Small intestine (tissue), 7 donors: Measurements from ENCODE around the gene CNTN1. TPM values are rescaled to one million over a fixed set of nuclear protein-coding genes. Genes with fewer than 3 reads are reported as not detected.

Experiments
- DNase-seq, 2 donors: peaks; one replicate each; pipeline versions ENCODE4 v3.0.0 to v3.0.0-alpha.2; 2013
- FAIRE-seq: peaks from 2 replicates; lab custom pipeline; 2012; peaks lifted over from hg19 to GRCh38; lab: Jason Lieb, UNC
- H3K27ac ChIP-seq, 3 donors: one replicate each; pipeline ENCODE4 v1.5.1; 2013; ENCODE audit warnings: low read length in 2 of 3, mild to moderate bottlenecking in 2 of 3, control low read depth in 1 of 3, inconsistent platforms in 1 of 3, low read depth in 1 of 3, moderate library complexity in 1 of 3
- H3K27me3 ChIP-seq, 3 donors: one replicate each; pipeline ENCODE4 v1.6.1; 2013; ENCODE audit warnings: low read length in 3 of 3, inconsistent platforms in 1 of 3; ENCODE audit not compliant: control insufficient read depth in 3 of 3, insufficient read depth in 3 of 3
- H3K36me3 ChIP-seq, 3 donors: one replicate each; pipeline ENCODE4 v1.6.1; 2013; ENCODE audit warnings: low read length in 3 of 3, inconsistent platforms in 1 of 3, low read depth in 1 of 3, mild to moderate bottlenecking in 1 of 3, moderate library complexity in 1 of 3; ENCODE audit not compliant: control insufficient read depth in 3 of 3, insufficient read depth in 2 of 3
- H3K4me1 ChIP-seq, 3 donors: one replicate each; pipeline ENCODE4 v1.6.1; 2013; ENCODE audit warnings: low read length in 2 of 3, inconsistent platforms in 1 of 3, low read depth in 1 of 3, mild to moderate bottlenecking in 1 of 3, moderate library complexity in 1 of 3; ENCODE audit not compliant: control insufficient read depth in 3 of 3, insufficient read depth in 2 of 3
- H3K4me3 ChIP-seq, 3 donors: one replicate each; pipeline ENCODE4 v1.5.1; 2013; ENCODE audit warnings: low read length in 3 of 3, control low read depth in 1 of 3, inconsistent platforms in 1 of 3, low read depth in 1 of 3, mild to moderate bottlenecking in 1 of 3, moderate library complexity in 1 of 3
- H3K9me3 ChIP-seq, 2 donors: one replicate each; pipeline ENCODE4 v1.6.1; 2013; ENCODE audit warnings: low read depth in 1 of 2, low read length in 1 of 2; ENCODE audit not compliant: control insufficient read depth in 2 of 2, insufficient read depth in 1 of 2
- WGBS, 3 donors: extraction: QIAGEN DNeasy Blood & Tissue Kit; methylation state at CpG; one replicate each; pipeline ENCODE4 v1.1.7; 2013; 5-methylcytosine and 5-hydroxymethylcytosine counted together
- polyA plus RNA-seq, 4 donors: library from polyadenylated mRNA; stranded (reverse) in 3 of 4; unstranded in 1 of 4; fragments of 200-250 nt in 3 of 4; fragments of 120-200 nt in 1 of 4; gene quantifications; one replicate each; pipeline versions ENCODE4 v1.2.1 to v1.2.3, GENCODE V29; 2013
- donor health status: healthy with polysubstance abuse.
- donor health status: control.
- donor health status: control.
- donor health status: Bipolar disorder and iron deficiency.
- donor health status: healthy.

Gene CNTN1
- polyA plus RNA-seq, 4 donors = under 0.01 to 1.6 (median 0.56) TPM

- H3K4me3 ChIP-seq = no peak overlapping the region
- DNase-seq (no peak), FAIRE-seq (no peak)
- 65 to 79% (median 77%) methylated on average over 2 of the region's 2 CpGs for WGBS, 3 donors
- H3K27me3 ChIP-seq = no peaks in the 10 kb centered on the region
- no peak overlapping the region for H3K27ac ChIP-seq
- no peaks in the 10 kb centered on the region for H3K4me1 ChIP-seq
- no peaks in the 10 kb centered on the region for H3K9me3 ChIP-seq
- no peaks in the 10 kb centered on the region for H3K36me3 ChIP-seq
Observed at GRCh38 chr12:40915172-40915571, 222.9 kb downstream of the CNTN1 start.

DNA sequence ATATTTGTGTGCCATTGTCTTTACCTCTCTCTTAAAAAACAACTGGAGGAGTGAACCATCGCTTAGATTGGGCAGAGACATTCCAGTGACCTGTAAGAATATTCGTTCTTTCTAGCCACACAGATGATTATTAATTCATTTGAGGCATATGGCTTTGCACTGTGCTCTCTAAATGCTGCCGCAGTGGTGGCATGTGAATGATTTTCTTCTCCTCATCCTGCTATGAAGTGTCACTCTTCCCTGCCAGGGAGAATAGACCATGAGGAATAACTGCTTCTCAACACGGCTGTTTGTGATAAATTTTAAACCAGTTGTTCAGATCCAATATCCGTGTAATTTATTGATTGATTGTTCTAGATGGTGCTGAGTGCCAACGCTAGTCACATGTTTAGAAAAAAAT is 225.3 kb downstream of the CNTN1 start:
- H3K36me3 ChIP-seq = no peaks in the 10 kb centered on the region
- H3K4me3 ChIP-seq = no peak overlapping the region
- no peaks in the 10 kb centered on the region for H3K9me3 ChIP-seq
- H3K4me1 ChIP-seq = no peaks in the 10 kb centered on the region
- no peak overlapping the region for H3K27ac ChIP-seq
- no peak for DNase-seq
- H3K27me3 ChIP-seq = no peaks in the 10 kb centered on the region
- no peak for FAIRE-seq
- 50 to 69% (median 56%) methylated on average over 6 of the region's 6 CpGs for WGBS, 3 donors

GRCh38 chr12:40921563-40922163 is 229.4 kb downstream of the CNTN1 start:
- Histone ChIP-seq H3K36me3 (no peaks in the 10 kb centered on the region), H3K4me1 (no peaks in the 10 kb centered on the region), H3K27me3 (no peaks in the 10 kb centered on the region), H3K27ac (no peak overlapping the region), H3K4me3 (no peak overlapping the region), H3K9me3 (no peaks in the 10 kb centered on the region)
- DNase-seq (peak in 1 of 2 donors; percentile 3), FAIRE-seq (peak; percentile 36)
- 5 to 21% (median 7%) methylated on average over 2 of the region's 2 CpGs for WGBS, 3 donors

GRCh38 chr12:40937891-40938290 is 245.7 kb downstream of the CNTN1 start:
- Histone ChIP-seq H3K9me3 (no peaks in the 10 kb centered on the region), H3K27ac (no peak overlapping the region), H3K36me3 (no peaks in the 10 kb centered on the region), H3K4me1 (no peaks in the 10 kb centered on the region), H3K4me3 (no peak overlapping the region), H3K27me3 (no peaks in the 10 kb centered on the region)
- DNase-seq (no peak), FAIRE-seq (no peak)
- 81 to 92% (median 91%) methylated on average over 1 of the region's 1 CpG for WGBS, 3 donors

- Histone ChIP-seq H3K27me3 (no peaks in the 10 kb centered on the region), H3K9me3 (no peaks in the 10 kb centered on the region), H3K36me3 (no peaks in the 10 kb centered on the region), H3K27ac (no peak overlapping the region), H3K4me1 (no peaks in the 10 kb centered on the region), H3K4me3 (no peak overlapping the region)
- DNase-seq (no peak), FAIRE-seq (no peak)
- 43 to 61% (median 55%) methylated on average over 2 of the region's 2 CpGs for WGBS, 3 donors
Observed at GRCh38 chr12:40942326-40942725, 250.1 kb downstream of the CNTN1 start.

DNA sequence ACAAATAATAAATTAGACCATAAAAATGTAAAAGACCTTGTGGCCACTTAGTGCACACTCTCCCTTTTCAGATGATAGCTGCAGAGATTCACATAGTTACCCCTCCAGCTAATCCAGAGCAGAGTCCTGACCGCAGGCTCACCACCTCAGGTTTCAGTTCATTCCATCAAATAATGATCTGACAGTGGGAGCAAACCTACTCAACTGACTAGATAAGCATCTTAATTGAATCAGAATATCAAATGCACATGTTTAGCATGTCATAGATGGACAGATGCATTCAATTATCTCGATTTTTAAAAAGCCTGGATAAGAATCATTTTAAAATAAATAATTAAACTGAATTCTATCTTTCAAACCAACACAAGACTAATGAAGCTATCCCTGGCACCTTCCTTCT is 253.5 kb downstream of the CNTN1 start:
- Histone ChIP-seq H3K36me3 (no peaks in the 10 kb centered on the region), H3K27ac (no peak overlapping the region), H3K27me3 (no peaks in the 10 kb centered on the region), H3K9me3 (no peaks in the 10 kb centered on the region), H3K4me3 (no peak overlapping the region), H3K4me1 (no peaks in the 10 kb centered on the region)
- WGBS, 3 donors = 56 to 75% (median 64%) methylated on average over 2 of the region's 2 CpGs
- DNase-seq (no peak), FAIRE-seq (no peak)

GRCh38 chr12:40946612-40947194 is 254.5 kb downstream of the CNTN1 start:
- peak; percentile 7 to 15 for DNase-seq
- H3K4me1 ChIP-seq = no peaks in the 10 kb centered on the region
- peak; percentile 96 for FAIRE-seq
- no peaks in the 10 kb centered on the region for H3K36me3 ChIP-seq
- H3K27me3 ChIP-seq = no peaks in the 10 kb centered on the region
- no peak overlapping the region for H3K4me3 ChIP-seq
- 0 to 3% (median 0%) methylated on average over 1 of the region's 1 CpG for WGBS, 3 donors
- no peaks in the 10 kb centered on the region for H3K9me3 ChIP-seq
- no peak overlapping the region for H3K27ac ChIP-seq

GRCh38 chr12:40947797-40948196 is 255.6 kb downstream of the CNTN1 start:
- Histone ChIP-seq H3K36me3 (no peaks in the 10 kb centered on the region), H3K4me3 (no peak overlapping the region), H3K27me3 (no peaks in the 10 kb centered on the region), H3K27ac (no peak overlapping the region), H3K4me1 (no peaks in the 10 kb centered on the region), H3K9me3 (no peaks in the 10 kb centered on the region)
- DNase-seq (no peak), FAIRE-seq (no peak)
- WGBS, 3 donors = 11 to 43% (median 15%) methylated on average over 2 of the region's 2 CpGs

GRCh38 chr12:40953076-40953475 is 260.8 kb downstream of the CNTN1 start:
- Histone ChIP-seq H3K36me3 (no peaks in the 10 kb centered on the region), H3K4me3 (no peak overlapping the region), H3K4me1 (no peaks in the 10 kb centered on the region), H3K9me3 (no peaks in the 10 kb centered on the region), H3K27me3 (no peaks in the 10 kb centered on the region), H3K27ac (no peak overlapping the region)
- no peak for DNase-seq
- FAIRE-seq = no peak
- 74 to 91% (median 84%) methylated on average over 2 of the region's 2 CpGs for WGBS, 3 donors
